HG03108 (cell line): ENCODE measurements around the gene BRPF1.

ENCODE experiments used
- ATAC-seq: cut with Tn5 transposase; IDR thresholded peaks from one replicate; pipeline ENCODE4 v1.9.1; 2021; ENCODE audit warnings: moderate library complexity; ENCODE audit not compliant: unreplicated experiment

Gene BRPF1

DNA sequence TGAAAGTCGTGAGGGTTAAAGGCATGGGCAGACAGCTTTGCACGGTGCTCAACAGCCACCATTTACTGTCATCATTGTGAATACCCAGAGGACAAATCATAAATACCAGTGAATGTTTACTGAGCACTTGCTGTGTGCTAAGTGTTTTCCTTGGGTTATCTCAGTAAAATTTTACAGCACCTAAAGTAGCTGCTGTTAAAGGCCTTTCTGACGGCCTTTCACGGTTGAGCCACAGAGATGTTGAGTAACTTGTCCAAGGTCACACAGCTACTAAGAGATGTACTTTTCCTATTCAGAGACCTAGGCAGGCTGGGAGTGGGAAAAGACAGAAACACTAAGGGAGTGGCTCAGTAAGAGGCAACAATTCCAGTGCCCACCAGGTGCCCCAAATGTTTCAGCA is 28.3 kb upstream of the BRPF1 start:
- ATAC-seq = no peak

DNA sequence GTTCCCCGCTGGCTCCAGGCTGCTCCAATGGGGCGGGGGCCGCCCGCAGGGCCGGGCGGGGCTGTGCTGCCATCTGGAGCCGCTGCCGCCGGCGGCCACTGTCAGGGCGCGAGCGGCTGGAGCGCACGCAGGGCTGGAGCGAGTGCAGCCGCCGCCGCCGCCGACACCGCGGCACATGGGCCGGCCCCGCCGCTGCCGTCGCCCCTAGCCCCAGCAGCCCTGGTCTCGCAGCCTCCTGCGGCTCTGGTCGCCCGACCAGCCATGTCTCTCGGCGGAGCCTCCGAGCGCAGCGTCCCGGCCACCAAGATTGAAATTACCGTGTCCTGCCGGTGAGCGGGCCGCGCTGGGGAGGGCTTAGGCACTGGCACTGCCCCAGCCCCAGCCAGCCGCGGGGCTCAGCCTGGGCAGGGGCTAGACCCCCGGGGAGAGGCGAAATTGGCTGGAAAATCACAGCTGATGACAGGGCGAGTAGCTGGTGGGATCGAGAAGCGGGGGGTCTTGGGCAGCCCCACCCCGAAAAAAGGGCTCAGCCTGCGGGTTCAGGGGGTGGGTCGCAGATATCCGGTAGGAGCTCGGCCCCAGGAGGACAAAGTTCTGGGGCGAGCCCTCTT is 27.7 kb upstream of the BRPF1 start, which contains the start of gene CPNE9:
Gene CPNE9 (plus strand): TSS at position 98 of the 611 bp plus-strand sequence. CDS start 164 bp downstream, at position 262.
- no peak for ATAC-seq

DNA sequence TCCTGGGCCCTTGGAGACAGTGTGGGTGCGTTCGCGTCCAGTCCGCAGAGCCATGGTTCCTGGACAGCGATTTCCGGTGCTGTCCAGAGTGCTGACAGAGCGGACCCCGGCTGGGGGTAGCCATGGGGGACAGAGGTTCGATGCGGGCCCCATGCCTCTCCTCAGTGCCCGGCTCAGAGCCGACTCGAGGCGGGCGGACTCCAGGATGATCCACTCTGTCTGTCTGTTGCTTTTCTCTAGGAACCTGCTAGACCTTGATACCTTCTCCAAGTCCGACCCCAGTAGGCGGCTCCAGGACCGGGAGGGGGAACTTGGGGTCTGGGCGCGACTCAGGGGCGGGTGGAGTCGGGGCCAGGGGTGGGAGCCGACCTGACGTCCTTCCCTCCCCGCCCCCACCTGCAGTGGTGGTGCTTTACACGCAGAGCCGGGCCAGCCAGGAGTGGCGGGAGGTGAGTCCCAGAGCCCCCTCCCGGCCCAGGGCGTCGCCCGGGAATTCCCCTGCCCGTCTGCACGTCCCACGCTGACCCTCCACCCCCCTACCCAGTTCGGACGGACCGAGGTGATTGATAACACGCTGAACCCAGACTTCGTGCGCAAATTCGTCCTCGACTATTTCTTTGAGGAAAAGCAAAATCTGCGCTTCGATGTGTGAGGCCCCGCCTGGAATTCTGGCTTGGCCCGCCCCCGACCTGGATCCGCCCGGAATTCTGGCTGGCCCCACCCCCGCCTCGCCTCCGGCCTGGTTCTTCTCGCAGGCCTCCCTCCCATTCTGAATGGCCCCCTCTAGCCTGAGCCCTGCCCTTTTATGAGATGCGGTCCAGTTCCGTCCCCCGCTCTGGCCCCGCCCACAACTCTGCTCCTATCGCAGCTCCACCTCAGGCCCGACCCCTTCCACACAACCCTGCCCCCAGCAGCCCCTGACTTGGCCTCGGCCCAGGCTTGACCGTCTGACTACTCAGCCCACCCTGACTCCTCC is 26.9 kb upstream of the BRPF1 start:
- ATAC-seq = no peak

DNA sequence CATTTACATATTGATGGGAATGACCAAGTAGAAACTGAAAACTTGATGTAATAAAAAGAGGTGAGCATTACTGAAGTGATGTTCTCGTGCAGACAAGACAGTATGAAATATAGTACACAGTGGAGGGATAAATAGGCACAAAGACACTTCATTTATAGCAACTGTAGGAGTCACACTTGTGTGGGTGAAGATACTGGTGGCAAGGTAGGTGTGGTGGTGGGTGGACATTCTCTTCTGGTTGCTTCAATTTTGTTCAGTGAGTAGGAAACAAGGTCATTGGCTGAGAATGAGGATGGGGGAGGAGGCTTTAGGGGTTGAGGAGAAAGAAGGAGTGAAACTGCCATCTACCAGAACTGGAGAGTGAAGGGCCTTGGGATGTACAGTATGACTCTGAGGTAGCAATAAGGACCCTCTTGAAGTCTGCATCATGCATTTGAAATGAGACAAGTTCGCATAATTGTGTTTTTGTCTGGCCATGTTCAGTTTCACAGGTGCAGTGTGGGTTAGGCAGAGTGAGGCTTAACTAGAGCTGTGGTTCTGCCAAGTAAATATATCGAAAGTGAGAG is 21.3 kb upstream of the BRPF1 start:
- no peak for ATAC-seq

DNA sequence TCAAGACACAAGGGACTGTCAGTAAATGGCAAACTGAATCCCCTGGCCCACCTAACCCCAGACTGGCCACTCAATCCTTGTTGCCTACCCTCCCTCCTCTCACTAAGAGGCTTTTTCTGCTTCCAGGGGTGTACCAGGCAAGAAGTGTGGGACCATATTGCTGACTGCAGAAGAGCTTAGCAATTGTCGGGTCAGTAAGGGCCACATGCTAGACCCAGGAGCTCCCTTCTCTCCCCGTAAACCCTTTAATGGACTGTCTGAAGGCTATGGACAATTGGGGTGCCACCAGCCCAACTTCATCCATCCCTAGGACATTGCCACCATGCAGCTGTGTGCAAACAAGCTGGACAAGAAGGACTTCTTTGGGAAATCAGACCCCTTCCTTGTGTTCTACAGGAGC is 19.1 kb upstream of the BRPF1 start:
- ATAC-seq = no peak

DNA sequence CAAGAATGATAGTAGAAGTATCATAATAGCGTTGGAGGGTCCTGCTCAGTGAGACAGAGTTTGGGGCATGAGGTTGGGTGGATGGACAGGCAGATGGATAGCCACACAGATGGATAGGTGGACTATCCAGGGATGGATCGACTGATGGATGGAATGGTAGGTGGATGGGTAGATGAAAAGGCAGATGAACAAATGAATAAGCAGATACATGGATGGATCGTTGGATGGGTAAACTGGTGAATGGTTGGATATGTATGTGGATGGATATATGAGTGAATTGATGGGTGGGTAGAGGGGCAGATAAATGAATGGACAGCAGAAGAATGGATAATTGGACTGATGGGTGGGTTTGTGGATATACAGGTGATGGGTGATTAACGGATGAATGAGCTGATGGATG is 18.4 kb upstream of the BRPF1 start:
- no peak for ATAC-seq

DNA sequence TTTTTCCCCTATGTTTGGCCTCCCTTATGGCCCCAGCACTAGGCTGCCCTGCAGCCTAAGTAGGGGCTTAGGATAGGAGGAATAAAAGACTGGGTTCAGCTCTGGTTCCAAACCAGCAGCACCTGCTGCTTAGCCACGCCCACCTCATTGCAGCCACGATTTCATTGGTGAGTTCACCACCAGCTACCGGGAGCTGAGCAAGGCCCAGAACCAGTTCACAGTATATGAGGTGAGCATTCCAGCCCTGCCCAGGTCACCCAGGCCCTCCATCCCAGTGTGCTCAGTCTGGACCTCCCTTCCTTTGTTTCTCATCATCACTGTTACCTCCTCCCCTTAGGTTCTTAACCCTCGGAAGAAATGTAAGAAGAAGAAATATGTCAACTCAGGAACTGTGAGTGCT is 16.4 kb upstream of the BRPF1 start:
- ATAC-seq = no peak

DNA sequence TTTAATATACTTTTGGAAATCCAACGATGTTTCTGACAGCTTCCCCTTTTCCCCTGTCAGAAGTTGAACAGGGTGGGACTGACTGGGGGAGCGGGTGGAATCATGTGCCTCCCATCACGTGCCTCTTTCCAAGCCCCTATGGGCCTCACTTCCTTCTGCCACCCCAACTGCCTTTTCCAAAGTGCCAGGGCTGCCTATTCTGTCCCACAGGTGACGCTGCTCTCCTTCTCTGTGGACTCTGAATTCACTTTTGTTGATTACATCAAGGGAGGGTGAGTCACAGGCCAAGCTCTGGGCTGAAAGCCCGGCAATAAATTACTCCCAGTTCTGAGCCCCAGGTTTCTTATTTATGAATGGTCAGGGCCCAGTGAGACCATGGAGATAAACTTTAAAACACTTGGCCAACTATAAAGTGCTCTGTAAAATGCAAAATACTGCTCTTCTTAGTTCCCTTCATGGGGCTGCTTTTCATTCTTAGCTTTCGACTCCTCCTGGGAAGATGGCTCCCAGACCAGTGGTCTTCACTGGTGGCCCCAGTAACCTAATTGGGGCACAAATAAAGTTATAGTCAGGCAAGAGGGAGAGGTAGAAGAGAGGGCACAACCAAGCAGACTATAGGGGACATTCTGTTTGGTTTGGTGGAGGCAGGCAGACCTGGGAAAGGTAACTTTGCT is 15.6 kb upstream of the BRPF1 start:
- no peak for ATAC-seq

DNA sequence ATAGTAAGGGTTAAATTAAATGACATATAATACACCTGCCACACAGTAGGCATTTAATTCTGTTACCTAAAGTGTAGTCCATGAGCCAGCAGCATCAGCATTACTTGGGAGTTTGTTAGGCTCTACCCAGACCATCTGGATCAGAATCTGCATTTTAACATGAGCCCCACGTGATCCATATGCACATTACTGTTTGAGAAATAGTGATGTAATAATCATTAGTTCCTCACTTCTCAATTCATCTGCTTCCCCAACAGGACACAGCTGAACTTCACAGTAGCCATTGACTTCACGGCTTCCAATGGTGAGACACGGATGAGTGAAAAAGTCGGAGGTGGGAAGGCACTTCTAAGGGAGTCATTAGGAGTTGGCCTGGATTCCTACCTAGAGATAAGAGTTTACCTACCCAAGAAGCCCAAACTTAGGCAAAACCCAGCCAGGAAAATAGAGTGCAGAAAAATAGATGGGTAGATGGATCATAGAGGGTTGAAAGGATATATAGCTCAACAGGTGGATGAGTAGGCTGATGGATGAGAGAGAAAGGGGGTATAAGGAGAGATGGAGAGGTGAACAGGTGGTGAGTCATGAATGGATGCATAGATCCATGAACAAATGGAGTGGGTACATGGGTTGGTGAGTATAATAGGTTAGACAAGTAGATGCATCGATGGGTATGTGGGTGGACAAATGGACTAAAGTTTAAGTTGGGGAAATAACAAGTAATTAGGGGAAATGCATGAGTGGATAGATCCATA is 14.6 kb upstream of the BRPF1 start:
- ATAC-seq = no peak

DNA sequence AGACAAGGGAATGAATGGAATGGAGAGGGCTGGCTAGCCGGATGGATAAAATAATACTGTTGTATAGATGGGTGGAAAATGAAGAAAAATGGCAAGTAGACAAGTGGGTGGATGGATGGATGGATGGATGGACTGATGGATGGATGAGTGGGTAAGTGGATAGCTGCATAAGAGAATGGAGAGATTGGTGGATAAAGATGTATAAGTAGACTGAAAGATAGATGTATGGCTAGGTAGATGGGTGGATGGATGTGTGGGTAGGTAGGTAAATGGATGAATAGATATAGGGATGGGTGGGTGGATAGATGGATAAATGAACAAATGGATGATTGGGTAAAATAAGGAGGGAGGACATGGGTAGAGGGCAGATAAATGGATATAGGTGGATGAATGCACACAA is 14.0 kb upstream of the BRPF1 start:
- ATAC-seq = no peak

DNA sequence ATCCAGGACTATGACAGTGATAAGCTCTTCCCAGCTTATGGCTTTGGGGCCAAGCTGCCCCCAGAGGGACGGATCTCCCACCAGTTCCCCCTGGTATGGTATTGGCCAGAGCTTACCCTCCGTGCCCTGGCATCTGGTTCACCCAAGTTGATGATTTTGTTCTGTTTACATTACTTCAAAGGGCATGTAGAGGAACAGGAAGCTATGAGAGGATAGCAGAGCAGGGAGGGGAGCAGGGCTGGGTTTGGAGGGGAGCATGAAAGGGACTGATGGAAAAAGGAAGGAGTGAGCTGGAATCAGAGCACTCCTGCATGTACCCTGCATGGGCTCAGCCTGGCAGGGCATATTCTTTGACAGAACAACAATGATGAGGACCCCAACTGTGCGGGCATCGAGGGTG is 13.4 kb upstream of the BRPF1 start:
- ATAC-seq = no peak

DNA sequence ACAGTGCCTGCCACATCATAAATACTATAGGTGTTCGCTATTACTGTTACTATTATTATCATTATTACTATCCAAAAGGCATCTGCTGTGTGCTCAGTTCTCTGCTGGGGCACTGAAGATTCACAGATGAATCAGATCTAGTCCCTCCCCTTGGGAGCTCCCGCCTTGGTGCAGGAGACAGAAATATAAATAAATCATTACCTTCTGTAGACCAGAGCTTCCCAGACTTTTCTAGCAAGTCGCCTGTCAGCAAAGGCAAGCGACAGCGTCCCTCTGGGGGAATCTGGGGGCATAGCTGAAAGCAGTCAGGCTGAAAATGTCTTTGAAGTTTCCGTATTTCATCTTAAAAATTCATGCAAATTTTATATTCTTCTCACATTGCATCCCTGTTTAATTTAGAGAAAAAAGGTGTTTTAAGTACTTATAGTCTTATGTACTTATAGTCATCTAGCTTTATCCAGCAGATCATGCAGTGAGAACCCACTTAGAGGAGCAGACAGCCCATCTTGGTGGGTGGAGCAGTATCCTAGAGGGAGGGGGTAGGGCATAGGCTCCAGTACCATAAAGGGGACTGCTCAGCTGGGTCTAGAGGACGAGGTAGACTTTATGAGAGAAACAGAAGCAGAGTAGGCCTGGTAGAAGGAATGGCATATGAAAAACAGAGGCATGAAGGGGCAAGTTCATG is 10.4 kb upstream of the BRPF1 start:
- ATAC-seq = no peak

DNA sequence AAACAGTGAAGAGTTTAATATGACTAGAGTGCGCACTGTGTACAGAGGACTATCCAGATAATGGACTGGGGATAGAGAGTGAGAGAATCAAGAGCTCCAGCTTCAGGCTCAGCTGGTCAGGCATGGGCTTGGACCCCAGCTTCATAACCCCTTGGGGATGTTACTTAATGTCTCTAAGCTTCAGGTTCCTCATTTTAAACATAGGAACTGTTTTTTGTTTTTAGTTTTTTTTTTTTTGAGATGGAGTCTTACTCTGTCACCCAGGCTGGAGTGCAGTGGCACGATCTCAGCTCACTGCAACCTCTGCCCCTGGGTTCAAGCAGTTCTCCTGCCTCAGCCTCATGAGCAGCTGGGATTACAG is 9.9 kb upstream of the BRPF1 start:
- no peak for ATAC-seq

DNA sequence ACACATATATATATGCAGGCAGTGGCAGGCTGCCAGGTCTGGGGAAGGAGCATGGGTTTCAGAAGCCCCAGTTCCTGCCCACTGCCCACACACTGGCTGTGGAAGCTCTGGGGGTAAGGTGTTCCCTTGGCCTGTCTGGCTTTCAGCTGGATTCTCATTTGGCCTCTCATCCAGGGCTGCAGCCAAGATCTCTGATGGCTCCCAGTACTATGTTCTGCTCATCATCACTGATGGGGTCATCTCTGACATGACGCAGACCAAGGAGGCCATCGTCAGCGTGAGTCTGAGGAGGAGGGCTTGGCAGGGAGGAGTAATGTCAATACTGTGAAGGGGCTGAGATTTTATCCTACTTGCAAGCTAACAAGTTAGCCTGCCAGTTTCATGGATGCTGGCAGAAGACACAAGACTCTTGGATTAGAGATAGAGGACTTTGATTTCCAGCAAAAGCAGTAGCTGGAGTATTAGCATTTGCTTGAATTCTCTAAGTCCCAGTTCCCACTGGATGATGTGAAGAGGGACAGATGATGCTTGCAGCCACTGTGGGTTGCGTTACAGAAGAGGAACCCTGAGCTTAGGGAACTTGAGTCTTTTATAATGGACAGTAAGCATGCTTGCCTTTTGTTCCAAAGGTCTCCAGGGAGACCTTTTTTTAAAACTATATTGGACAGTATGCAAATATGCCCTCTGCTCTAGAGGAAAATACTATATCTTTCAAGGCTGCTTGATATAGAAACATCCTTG is 5.6 kb upstream of the BRPF1 start:
- no peak for ATAC-seq

DNA sequence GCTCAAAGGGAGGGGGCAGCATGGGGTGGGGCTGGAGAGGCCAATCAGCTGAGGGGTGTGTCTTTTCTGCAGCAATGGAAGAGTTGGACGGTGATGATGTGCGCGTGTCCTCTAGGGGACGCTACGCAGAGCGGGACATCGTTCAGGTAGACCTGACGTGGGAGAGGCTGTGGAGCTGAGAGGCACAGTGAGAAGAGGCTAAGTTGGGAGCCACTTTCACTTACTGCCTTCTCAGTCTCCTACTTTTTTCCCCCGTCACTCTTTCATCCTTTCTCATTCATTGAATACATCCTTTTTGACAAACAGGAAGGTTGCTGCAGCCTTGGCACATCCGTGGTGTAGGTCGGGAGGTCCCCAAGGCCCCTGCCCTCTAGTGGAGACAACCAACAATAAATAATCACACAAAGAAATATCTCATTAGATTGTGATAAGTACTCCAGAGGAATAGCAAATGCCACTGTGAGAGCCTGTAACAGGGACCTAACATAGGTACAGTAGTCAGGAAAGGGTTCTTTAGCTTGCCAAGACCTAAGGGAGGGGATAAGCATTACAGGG is 4.4 kb upstream of the BRPF1 start:
- ATAC-seq = no peak

DNA sequence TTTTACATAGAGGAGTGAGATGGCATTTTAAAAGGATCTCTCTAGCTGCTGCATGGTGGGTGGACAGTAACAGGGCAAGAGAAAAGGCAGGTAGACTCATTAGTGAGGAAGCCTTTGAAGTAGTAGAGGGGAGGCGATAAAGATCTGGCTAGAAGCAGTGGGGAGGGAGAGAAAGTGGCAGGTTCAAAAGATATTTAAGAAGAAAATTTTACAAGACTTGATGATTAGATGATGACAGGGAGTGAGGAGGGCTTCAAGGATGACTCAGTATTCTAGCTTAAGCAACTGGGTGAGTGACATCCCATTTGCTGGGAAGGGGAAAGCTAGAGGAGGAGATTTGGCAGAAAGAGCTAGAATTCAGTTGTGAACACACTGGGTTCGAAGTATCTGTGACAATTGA is 3.8 kb upstream of the BRPF1 start:
- ATAC-seq = no peak

DNA sequence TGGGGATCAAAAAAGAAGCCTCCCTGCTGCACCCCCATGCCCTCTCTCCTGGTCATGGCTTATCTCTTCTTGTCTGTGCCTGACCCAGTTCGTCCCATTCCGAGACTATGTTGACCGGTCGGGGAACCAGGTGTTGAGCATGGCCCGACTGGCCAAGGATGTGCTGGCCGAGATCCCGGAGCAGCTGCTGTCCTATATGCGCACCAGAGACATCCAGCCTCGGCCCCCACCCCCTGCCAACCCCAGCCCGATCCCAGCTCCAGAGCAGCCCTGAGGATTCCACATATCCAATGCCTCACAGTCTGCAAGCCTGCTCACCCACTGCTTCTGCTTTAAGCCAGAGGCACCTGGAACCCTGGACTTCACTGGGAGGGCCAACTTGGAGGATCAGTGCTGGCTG is 2.1 kb upstream of the BRPF1 start:
- ATAC-seq = no peak

DNA sequence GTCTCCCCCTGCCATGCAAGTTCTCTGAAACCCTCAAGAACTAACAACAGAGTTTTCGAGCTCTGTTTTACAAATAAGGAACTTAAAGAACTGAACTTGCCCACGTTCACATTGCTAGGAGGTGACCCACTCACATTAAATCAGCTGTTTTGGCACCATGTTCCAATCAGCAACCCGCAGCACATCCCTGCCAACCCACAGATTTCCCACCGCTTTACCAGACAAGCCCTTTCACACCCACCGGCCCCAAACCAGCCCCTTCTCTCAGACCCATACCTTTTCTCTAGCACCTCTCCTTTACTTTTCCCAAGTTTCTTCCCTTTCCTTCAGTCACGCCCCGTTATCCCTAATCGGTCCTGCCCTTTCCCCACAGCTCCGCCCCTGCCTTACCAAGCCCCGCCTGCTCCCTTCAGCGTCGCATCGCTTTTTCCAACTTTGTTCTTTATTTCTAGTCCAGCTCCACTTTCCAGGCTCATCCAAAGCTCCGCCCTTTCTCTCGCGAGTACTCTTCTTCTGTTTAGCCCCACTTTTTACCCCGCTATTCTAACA is 804 bp upstream of the BRPF1 start:
- ATAC-seq = peak; percentile 33
